ENCODE data around the gene SPOCK1.
"Not testable (repeated sequence)": the region's sequence is repeated elsewhere in the genome, so short reads cannot be mapped to it uniquely, and the experiment has no call there.

Gene SPOCK1

GRCh38 chr5:136985785-136986475 lies 513.2 kb downstream of the SPOCK1 start:
- no peak overlapping the region for H3K27ac ChIP-seq

DNA sequence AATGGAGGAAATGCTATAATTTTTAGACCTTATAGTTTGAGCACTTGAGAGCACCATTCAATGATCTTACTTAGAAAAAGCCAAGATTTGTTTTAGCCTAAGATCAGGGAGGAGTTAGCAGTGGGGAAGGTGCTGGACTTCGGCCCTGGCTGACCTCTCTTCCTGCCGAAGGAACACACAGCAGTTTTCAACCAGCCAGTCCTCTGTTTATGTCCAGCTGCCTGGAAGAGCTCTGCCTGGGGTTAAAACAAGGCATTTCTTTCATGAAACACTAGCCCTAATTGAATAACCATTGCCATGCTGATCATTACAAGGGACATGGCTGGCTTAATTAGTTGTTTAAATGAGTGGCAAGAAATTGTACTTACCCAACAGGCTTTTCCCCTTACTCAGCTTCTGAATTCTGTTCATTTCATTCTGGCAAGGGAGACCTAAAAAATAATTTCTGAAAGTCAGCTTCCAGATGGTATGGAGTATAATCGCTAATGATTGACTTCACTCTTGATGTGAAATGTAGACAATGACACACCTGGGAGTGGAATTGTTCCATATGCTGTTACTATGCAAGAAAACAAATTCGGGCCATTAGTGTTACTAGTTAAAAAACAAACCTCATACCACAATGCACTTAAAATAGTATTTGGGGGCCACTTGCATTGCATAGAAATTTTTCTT lies 514.2 kb downstream of the SPOCK1 start:
- no peak overlapping the region for H3K4me3 ChIP-seq
- no peak overlapping the region for H3K27ac ChIP-seq

More at GRCh38 chr5:136985785-136986475, 513.2 kb downstream of the SPOCK1 start:
- H3K4me3 ChIP-seq: no peak overlapping the region

GRCh38 chr5:136981936-136982335 lies 517.2 kb downstream of the SPOCK1 start:
- no peak overlapping the region for H3K27ac ChIP-seq

GRCh38 chr5:136979131-136979530 lies 520.0 kb downstream of the SPOCK1 start:
- Histone ChIP-seq H3K4me3 (no peak overlapping the region), H3K27ac (no peak overlapping the region)

More at GRCh38 chr5:136981936-136982335, 517.2 kb downstream of the SPOCK1 start:
- no peak overlapping the region for H3K4me3 ChIP-seq

- no peak overlapping the region for H3K4me3 ChIP-seq
- H3K27ac ChIP-seq: no peak overlapping the region
Measured at GRCh38 chr5:136963504-136963903, 535.6 kb downstream of the SPOCK1 start.

- no peak overlapping the region for H3K4me3 ChIP-seq
- no peak overlapping the region for H3K27ac ChIP-seq
Measured at GRCh38 chr5:136957428-136957827, 541.7 kb downstream of the SPOCK1 start.

GRCh38 chr5:136954142-136954541 lies 545.0 kb downstream of the SPOCK1 start:
- not testable (repeated sequence) for H3K27ac ChIP-seq, H3K4me3 ChIP-seq

DNA sequence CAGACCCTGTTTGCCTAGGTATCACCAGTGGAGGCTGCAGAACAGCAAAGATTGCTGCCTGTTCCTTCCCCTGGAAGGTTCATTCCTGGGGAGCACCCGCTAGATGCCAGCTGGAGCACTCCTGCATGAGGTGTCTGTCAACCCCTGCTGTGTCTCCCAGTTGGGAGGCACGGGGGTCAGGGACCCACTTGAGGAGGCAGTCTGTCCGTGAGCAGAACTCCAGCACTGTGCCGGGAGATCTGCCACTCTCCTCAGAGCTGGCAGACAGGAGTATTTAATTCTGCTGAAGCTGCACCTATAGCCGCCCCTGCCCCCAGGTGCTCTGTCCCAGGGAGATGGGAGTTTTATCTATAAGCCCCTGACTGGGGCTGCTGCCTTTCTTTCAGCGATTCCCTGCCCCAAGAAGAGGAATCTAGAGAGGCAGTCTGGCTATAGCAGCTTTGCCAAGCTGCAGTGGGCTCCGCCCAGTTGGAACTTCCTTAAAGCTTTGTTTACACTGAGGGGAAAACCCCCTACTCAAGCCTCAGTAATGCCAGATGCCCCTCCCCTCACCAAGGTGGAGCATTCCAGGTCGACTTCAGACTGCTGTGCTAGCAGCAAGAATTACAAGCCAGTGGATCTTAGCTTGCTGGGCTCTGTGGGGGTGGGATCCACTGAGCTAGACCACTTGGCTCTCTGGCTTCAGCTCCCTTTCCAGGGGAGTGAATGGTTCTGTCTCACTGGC lies 545.6 kb downstream of the SPOCK1 start:
- not testable (repeated sequence) for H3K27ac ChIP-seq, H3K4me3 ChIP-seq

- no peak overlapping the region for H3K4me3 ChIP-seq
- no peak overlapping the region for H3K27ac ChIP-seq
Measured at GRCh38 chr5:136927571-136927970, 571.6 kb downstream of the SPOCK1 start.

DNA sequence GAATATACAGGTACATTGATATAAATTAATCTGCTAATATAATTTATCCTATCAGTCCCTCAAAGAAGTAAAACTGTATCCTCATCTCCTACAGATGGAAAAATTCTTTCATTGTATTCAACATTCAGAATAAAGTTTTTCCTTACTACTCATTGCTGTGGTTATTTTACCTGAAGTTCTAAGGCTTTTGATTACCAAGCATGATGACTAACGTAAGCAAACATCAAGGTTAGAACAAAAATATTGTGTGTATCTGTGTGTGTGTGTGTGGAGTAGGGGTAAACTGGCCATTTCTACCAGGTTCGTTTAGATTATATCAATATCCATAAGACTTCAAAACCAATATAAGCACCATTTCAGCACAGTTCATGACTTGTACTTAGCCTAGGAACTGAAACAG lies 573.1 kb downstream of the SPOCK1 start:
- Histone ChIP-seq H3K4me3 (no peak overlapping the region), H3K27ac (no peak overlapping the region)
